ENCODE measurements around the gene ADAMTS9.

GRCh38 chr3:64651303-64651702, 36.5 kb downstream of the ADAMTS9 start:
- no peak for TF ChIP-seq GATA2 (IDR thresholded peaks at IDR 0.05; ENCODE audit: low read depth, low read length)
- TF ChIP-seq GATA3 (IDR thresholded peaks at IDR 0.05; ENCODE audit: low read depth, low read length): no peak

All from SH-SY5Y (cell line).